ENCODE results near the gene TAF6L. TPM values are rescaled to one million over a fixed set of nuclear protein-coding genes. Genes with fewer than 3 reads are reported as not detected.

Gene TAF6L
- total RNA-seq, 1 experiment from 2014 or later = 37.7 TPM

DNA sequence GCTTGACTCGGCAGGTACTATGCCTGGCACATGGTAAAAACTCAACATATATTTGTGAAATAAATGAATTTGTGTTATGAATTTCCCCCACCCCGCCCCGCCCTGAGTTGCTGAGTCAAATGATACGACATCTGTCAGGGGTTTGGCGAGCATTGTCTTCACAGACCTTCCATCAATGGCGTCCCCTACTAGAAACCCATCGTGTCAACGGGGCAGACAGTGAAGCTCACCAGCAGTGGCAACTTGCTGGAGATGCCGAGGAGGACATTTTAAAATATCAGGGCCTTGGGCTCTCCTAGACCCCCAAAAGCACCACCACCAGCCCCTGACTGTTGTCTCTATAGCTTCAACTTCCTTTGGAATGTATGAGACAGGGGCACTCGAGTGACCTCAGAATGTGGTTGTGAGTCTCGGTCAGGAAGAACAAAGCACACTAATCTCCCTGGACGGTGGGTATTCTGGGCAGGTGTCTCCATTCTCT is 34.8 kb downstream of the TAF6L start:
- Histone ChIP-seq H3K23ac (ENCODE audit: insufficient read length, low read depth, low read length) (no peak overlapping the region), H3K79me2 (ENCODE audit: insufficient read depth, low read length) (peaks cover 6% of the 10 kb centered on the region; the same call in 1 of the 2 replicates), H2AFZ (ENCODE audit: low read length) (no peak overlapping the region), H2BK20ac (ENCODE audit: low read depth, low read length, poor library complexity, severe bottlenecking) (no peak overlapping the region), H3K56ac (ENCODE audit: insufficient read length, low read depth, low read length) (no peak overlapping the region), H3K9me3 (ENCODE audit: control insufficient read depth, low read depth, low read length) (no peaks in the 10 kb centered on the region), H3K4ac (ENCODE audit: low read depth, low read length) (no peak overlapping the region), H4K5ac (ENCODE audit: insufficient read length, low read depth, low read length) (no peak overlapping the region), H2AK5ac (ENCODE audit: insufficient read length, low read length) (no peak overlapping the region), H2BK120ac (ENCODE audit: low read depth, low read length, poor library complexity, severe bottlenecking) (no peak overlapping the region), H3K23me2 (ENCODE audit: insufficient read length, low read depth, low read length, poor library complexity, severe bottlenecking) (peaks cover 9% of the 10 kb centered on the region), H4K8ac (replicated peaks; ENCODE audit: insufficient read length, low read depth, low read length) (no peak overlapping the region), H3K18ac (ENCODE audit: insufficient read length, low read depth, low read length) (no peak overlapping the region), H3K14ac (ENCODE audit: insufficient read depth, low read length) (no peak overlapping the region), H3K27ac (ENCODE audit: insufficient read length, low read depth, low read length) (no peak overlapping the region), H4K20me1 (ENCODE audit: control insufficient read depth, insufficient read depth, insufficient read length) (no peaks in the 10 kb centered on the region), H2BK12ac (ENCODE audit: insufficient read length, low read depth, low read length) (no peak overlapping the region), H3K27me3 (ENCODE audit: insufficient read depth, low read length) (no peaks in the 10 kb centered on the region), H3T11ph (ENCODE audit: low read length) (no peak overlapping the region), H3K4me1 (ENCODE audit: insufficient read depth, low read length) (no peaks in the 10 kb centered on the region), H3K9ac (ENCODE audit: extremely low read depth, insufficient read length, low read length) (peak overlapping the region; percentile 39), H2BK15ac (ENCODE audit: low read depth, low read length) (no peak overlapping the region), H3K4me2 (ENCODE audit: insufficient read depth, insufficient read length, low read length) (peak overlapping the region; percentile 55), H3K79me1 (ENCODE audit: insufficient read depth, low read depth, low read length, poor library complexity, severe bottlenecking) (peaks cover 2% of the 10 kb centered on the region), H2BK5ac (ENCODE audit: insufficient read length, low read length) (no peak overlapping the region), H4K91ac (ENCODE audit: insufficient read length, low read depth, low read length) (no peak overlapping the region)
- peaks cover 20 to 35% (median 26%) of the 10 kb centered on the region in 3 experiments; a peak in 6 of 7 replicates for H3K36me3 Mint-ChIP-seq (ENCODE audit: insufficient read depth in 1 of 3, low read depth in 3 of 3)
- H3K4me3 Mint-ChIP-seq = peak overlapping the region; percentile 96 to 99
- no peaks in the 10 kb centered on the region for H3K9me3 Mint-ChIP-seq
- peak overlapping the region; percentile 31 to 87 (median 68); a peak in 4 of 7 replicates for H3K27ac Mint-ChIP-seq
- DNase-seq = no peak
- no peaks in the 10 kb centered on the region; the same call in 1 of the 2 replicates for H3K27me3 Mint-ChIP-seq (ENCODE audit: low read depth)
- peaks cover 19 to 20% of the 10 kb centered on the region in 2 experiments for H3K4me1 Mint-ChIP-seq
- TF ChIP-seq, protein P1, sequence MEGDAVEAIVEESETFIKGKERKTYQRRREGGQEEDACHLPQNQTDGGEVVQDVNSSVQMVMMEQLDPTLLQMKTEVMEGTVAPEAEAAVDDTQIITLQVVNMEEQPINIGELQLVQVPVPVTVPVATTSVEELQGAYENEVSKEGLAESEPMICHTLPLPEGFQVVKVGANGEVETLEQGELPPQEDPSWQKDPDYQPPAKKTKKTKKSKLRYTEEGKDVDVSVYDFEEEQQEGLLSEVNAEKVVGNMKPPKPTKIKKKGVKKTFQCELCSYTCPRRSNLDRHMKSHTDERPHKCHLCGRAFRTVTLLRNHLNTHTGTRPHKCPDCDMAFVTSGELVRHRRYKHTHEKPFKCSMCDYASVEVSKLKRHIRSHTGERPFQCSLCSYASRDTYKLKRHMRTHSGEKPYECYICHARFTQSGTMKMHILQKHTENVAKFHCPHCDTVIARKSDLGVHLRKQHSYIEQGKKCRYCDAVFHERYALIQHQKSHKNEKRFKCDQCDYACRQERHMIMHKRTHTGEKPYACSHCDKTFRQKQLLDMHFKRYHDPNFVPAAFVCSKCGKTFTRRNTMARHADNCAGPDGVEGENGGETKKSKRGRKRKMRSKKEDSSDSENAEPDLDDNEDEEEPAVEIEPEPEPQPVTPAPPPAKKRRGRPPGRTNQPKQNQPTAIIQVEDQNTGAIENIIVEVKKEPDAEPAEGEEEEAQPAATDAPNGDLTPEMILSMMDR (conservative IDR thresholded peaks at IDR 0.05) = no peak
- WGBS (ENCODE audit: extremely low coverage, insufficient read length, low lambda C conversion rate) = no CpG with 5 or more reads among the region's 12 CpGs
